Sigmoid colon (tissue), 7 donors: Measurements from ENCODE around the gene ACAN. TPM values are rescaled to one million over a fixed set of nuclear protein-coding genes. Genes with fewer than 3 reads are reported as not detected.

ENCODE experiments used
- DNase-seq: peaks from one replicate; pipeline ENCODE4 v3.0.0-alpha.2; 2019
- H3K27ac ChIP-seq, 4 donors: fragments of 200-600 bp; sonication (generic); one replicate each; pipeline ENCODE4 v1.5.1; 2016 to 2019; ENCODE audit warnings: mild to moderate bottlenecking in 1 of 4
- H3K27me3 ChIP-seq, 3 donors: fragments of 200-600 bp; sonication (generic); one replicate each; pipeline ENCODE4 v1.5.1; 2019; ENCODE audit warnings: mild to moderate bottlenecking in 1 of 3
- H3K36me3 ChIP-seq, 4 donors: fragments of 200-600 bp; sonication (generic); one replicate each; pipeline ENCODE4 v1.5.1; 2016 to 2019
- H3K4me1 ChIP-seq, 4 donors: fragments of 200-600 bp; sonication (generic); one replicate each; pipeline ENCODE4 v1.5.1; 2017 to 2019
- H3K4me3 ChIP-seq, 4 donors: fragments of 200-600 bp; sonication (generic); one replicate each; pipeline ENCODE4 v1.5.1; 2017 to 2019; ENCODE audit warnings: mild to moderate bottlenecking in 2 of 4, moderate library complexity in 1 of 4
- H3K9me3 ChIP-seq, 4 donors: fragments of 200-600 bp in 3 of 4; sonication (generic) in 3 of 4; one replicate each; pipeline versions ENCODE4 v1.5.1 to v1.6.1; 2013 to 2019
- EP300 ChIP-seq, 4 donors: sonication (generic); formaldehyde crosslinking; IDR thresholded peaks; one replicate each; pipeline ENCODE4 v1.6.1; 2017; ENCODE audit warnings: antibody characterized with exemption in 4 of 4
- POLR2A ChIP-seq, 2 donors: fragments of 450-650 bp; IDR thresholded peaks; one replicate each; pipeline ENCODE4 v1.6.1; 2016; ENCODE audit warnings: antibody characterized with exemption in 2 of 2, mild to moderate bottlenecking in 2 of 2, moderate library complexity in 2 of 2
- POLR2AphosphoS5 ChIP-seq, 4 donors: sonication (generic); formaldehyde crosslinking; IDR thresholded peaks; one replicate each; pipeline ENCODE4 v1.6.1; 2017; ENCODE audit warnings: antibody characterized with exemption in 4 of 4
- WGBS, 2 donors: extraction: QIAGEN DNeasy Blood & Tissue Kit; methylation state at CpG; one replicate each; pipeline ENCODE4 v1.1.7; 2013; 5-methylcytosine and 5-hydroxymethylcytosine counted together
- intact Hi-C: fragments of 100-400 bp; cut with DNase I; formaldehyde crosslinking; loops from one replicate; pipeline ENCODE4 v1.15.1; 2023
- polyA plus RNA-seq, 3 donors: library from polyadenylated mRNA; stranded (reverse); fragments of 200-250 nt; gene quantifications; one replicate each; pipeline ENCODE4 v1.2.3, GENCODE V29; 2013
- total RNA-seq, 4 donors: library from RNA; depleted of rRNA; stranded (reverse); fragments of >200 nt; gene quantifications; one replicate each; pipeline ENCODE4 v1.1.0, GENCODE V29; 2016
- TF ChIP-seq, protein P1 (sequence below), 4 experiments: fragments of 450-650 bp in 3 of 4; fragments of 200-600 bp in 1 of 4; IDR thresholded peaks; one replicate each; pipeline ENCODE4 v1.5.1; 2016 to 2019; ENCODE audit warnings: antibody characterized with exemption in 4 of 4, mild to moderate bottlenecking in 3 of 4, moderate library complexity in 2 of 4
- donor health status: healthy with polysubstance abuse.
- donor health status: Bipolar disorder and iron deficiency.
- donor health status: healthy.

ACAN gene
- total and polyA plus RNA-seq, 7 donors = 0.17 to 0.36 TPM; not detected in 5

DNA sequence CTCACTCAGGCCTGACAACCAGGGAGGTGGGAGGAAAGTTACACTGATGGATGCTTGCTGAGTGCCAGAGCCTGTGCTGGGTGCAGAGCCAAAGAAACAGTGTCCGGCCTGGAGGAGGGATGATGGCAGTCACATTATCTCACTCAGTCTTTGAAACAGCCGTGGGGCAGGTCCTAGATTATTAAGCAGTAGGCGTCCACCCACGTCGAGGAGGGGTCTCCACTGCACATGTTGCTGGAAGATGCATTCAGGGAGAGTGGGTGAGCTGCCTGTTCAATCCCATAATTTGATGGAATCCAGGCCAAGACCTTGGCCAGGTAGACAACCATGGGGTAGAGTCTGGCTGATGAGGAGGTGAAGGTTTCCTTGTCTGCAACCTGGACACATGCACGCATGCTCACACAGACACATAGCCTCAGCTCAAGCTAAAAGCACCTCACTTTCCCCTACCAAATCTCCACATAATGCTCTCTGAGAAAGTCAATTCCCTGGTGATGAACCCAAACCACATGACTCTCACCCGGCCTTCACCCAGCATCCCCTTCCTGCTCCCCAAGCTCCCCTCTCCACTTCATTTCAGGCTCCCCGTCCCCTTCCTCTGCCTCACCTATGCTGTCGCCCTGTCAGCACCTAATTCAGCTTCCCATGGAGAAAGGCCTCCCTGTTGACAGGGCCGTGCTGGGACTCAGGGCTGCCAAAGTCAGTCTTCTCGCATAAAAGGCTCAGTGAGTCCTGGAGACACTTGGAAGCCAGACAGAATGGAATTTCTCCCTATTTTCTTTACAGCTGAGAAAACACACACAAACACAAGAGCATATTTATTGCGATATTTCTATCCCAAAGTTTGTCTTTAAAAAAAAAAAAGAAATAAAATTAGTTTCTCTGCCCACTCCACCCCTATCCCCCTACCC, 29.8 kb downstream of the ACAN start:
- TF ChIP-seq EP300 (IDR thresholded peaks at IDR 0.05) (no peak), POLR2A (IDR thresholded peaks at IDR 0.05) (no peak), POLR2AphosphoS5 (IDR thresholded peaks at IDR 0.05) (no peak)
- TF ChIP-seq, protein P1, sequence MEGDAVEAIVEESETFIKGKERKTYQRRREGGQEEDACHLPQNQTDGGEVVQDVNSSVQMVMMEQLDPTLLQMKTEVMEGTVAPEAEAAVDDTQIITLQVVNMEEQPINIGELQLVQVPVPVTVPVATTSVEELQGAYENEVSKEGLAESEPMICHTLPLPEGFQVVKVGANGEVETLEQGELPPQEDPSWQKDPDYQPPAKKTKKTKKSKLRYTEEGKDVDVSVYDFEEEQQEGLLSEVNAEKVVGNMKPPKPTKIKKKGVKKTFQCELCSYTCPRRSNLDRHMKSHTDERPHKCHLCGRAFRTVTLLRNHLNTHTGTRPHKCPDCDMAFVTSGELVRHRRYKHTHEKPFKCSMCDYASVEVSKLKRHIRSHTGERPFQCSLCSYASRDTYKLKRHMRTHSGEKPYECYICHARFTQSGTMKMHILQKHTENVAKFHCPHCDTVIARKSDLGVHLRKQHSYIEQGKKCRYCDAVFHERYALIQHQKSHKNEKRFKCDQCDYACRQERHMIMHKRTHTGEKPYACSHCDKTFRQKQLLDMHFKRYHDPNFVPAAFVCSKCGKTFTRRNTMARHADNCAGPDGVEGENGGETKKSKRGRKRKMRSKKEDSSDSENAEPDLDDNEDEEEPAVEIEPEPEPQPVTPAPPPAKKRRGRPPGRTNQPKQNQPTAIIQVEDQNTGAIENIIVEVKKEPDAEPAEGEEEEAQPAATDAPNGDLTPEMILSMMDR (IDR thresholded peaks at IDR 0.05) = no peak
- Histone ChIP-seq H3K27ac (no peak overlapping the region), H3K9me3 (no peaks in the 10 kb centered on the region), H3K36me3 (no peaks in the 10 kb centered on the region), H3K4me1 (no peaks in the 10 kb centered on the region), H3K27me3 (no peaks in the 10 kb centered on the region), H3K4me3 (no peak overlapping the region)
- intact Hi-C loops = loop anchor here (2.0 to 5.0 kb wide), 2 partner anchors 212 to 356 kb away; partner anchors contain the start of gene AEN
- DNase-seq = no peak
- 84% methylated on average over 12 of the region's 12 CpGs for WGBS, 2 donors

DNA sequence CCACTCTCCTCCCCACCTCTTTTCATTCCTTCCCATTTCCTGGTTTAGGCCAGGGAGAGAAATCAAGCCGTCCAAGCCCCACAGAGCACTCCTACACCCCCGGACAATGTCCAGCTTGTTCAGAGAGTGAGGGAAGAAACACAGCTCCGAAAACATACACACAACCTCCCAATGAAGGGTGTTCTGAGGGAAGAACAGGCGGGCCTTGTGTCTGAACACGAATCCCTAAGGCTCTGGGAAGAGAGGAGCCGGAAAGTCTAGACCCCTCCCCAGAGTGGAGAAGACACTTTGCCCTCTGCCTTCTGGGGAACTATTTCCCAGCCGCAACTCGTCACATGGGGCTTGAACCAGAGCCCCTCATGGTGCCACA, 30.5 kb downstream of the ACAN start:
- peak overlapping the region in 2 of 4 donors; percentile 14 to 26 for H3K27ac ChIP-seq
- no peaks in the 10 kb centered on the region for H3K27me3 ChIP-seq
- H3K4me1 ChIP-seq = no peaks in the 10 kb centered on the region
- no peak for DNase-seq
- intact Hi-C loops = loop anchor here (1.0 to 5.0 kb wide), 3 partner anchors 176 to 356 kb away; partner anchors contain the start of gene AEN
- no peaks in the 10 kb centered on the region for H3K36me3 ChIP-seq
- no peak overlapping the region for H3K4me3 ChIP-seq
- no peaks in the 10 kb centered on the region for H3K9me3 ChIP-seq
- TF ChIP-seq POLR2A (IDR thresholded peaks at IDR 0.05) (no peak), EP300 (IDR thresholded peaks at IDR 0.05) (no peak), POLR2AphosphoS5 (IDR thresholded peaks at IDR 0.05) (no peak)
- TF ChIP-seq, protein P1 (IDR thresholded peaks at IDR 0.05) = no peak
- 59 to 73% methylated on average over 8 of the region's 8 CpGs for WGBS, 2 donors

DNA sequence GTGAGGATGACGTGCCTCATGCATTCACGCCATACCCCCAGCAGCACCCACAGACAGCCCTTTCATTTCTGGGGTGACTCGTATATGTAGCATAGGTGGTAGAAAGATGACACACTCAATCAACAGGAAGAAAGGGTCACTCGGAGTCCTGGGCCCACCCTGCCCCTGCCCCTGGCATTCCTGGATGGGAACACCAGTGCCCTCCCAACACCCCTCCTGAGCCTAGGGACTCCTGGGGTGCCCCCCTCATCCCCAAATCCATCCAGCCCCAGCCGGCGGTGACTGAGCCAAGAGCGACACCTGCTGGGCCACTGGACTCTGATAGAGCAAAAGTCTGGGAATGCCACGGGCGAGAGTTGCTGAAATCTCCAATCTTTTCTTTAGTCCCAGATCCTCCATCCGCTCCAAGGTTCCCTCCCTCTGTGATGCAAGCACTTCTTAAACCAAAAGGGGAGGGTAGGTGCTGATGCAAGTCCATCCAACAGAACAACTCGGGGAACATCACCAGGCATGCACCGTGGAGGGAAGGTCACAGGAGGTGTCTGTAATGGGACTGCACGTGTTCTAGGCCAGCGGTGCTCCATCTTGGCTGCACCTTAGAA, 31.1 kb downstream of the ACAN start:
- TF ChIP-seq EP300 (IDR thresholded peaks at IDR 0.05) = no peak
- TF ChIP-seq, protein P1 (IDR thresholded peaks at IDR 0.05) = peak; percentile 34 to 63 (median 44)
- Histone ChIP-seq H3K27ac (peak overlapping the region in 1 of 4 donors; percentile 26), H3K9me3 (no peaks in the 10 kb centered on the region), H3K27me3 (no peaks in the 10 kb centered on the region), H3K4me1 (no peaks in the 10 kb centered on the region), H3K4me3 (no peak overlapping the region), H3K36me3 (no peaks in the 10 kb centered on the region)
- no peak for DNase-seq
- intact Hi-C loops = loop anchor here (1.0 to 5.0 kb wide), 2 partner anchors 177 to 357 kb away; no protein-coding TSS in a partner anchor
- 44 to 53% methylated on average over 14 of the region's 14 CpGs for WGBS, 2 donors

DNA sequence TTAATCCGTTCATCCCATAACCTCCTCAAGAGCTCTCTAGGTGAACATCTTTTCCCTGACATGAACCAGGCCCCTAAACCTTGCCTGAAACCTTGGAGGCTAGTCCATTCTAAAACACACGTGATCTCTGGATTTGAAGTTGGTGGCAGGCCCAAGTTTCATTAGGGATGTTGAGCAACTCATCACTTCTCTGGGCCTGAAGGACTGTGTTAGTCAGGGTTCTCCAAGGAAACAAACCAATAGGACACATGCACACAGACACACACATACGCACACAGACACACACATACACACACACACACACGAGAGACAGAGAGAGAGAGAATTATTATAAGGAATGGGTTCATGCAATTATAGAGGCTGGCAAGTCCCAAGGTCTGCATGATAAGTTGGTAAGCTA, 31.9 kb downstream of the ACAN start:
- no peaks in the 10 kb centered on the region for H3K9me3 ChIP-seq
- WGBS, 2 donors = 84 to 89% methylated on average over 4 of the region's 4 CpGs
- H3K27me3 ChIP-seq = no peaks in the 10 kb centered on the region
- no peak overlapping the region for H3K4me3 ChIP-seq
- intact Hi-C loops = no loop called here
- H3K27ac ChIP-seq = no peak overlapping the region
- no peaks in the 10 kb centered on the region for H3K4me1 ChIP-seq
- TF ChIP-seq POLR2AphosphoS5 (IDR thresholded peaks at IDR 0.05) (no peak), EP300 (IDR thresholded peaks at IDR 0.05) (no peak), POLR2A (IDR thresholded peaks at IDR 0.05) (no peak)
- TF ChIP-seq, protein P1 (IDR thresholded peaks at IDR 0.05) = no peak
- H3K36me3 ChIP-seq = no peaks in the 10 kb centered on the region
- DNase-seq = no peak
